GM06990 (cell line): Measurements from ENCODE around the gene FBRS.

Experiments used
- DNase-seq: peaks from one replicate; pipeline ENCODE4 v3.0.0-alpha.2; 2011; ENCODE audit not compliant: insufficient read length; ENCODE audit errors: extremely low read depth
- H3K27me3 ChIP-seq: replicated peaks from 2 replicates; pipeline ENCODE4 v1.6.0; 2011; ENCODE audit warnings: low read length; ENCODE audit not compliant: control insufficient read depth, insufficient read depth
- H3K36me3 ChIP-seq: 2 replicates; pipeline ENCODE4 v1.5.1; 2011; ENCODE audit warnings: low read length; ENCODE audit not compliant: control insufficient read depth, insufficient read depth
- H3K4me3 ChIP-seq: replicated peaks from 2 replicates; pipeline ENCODE4 v1.5.1; 2011; ENCODE audit warnings: low read depth, mild to moderate bottlenecking, control low read depth, low read length
- TF ChIP-seq, protein P1 (sequence below): IDR thresholded peaks from 2 replicates; pipeline ENCODE4 v1.5.1; 2011; ENCODE audit warnings: low read length, control low read depth, mild to moderate bottlenecking, inconsistent platforms; ENCODE audit not compliant: insufficient read depth, poor library complexity, severe bottlenecking

The FBRS gene

DNA sequence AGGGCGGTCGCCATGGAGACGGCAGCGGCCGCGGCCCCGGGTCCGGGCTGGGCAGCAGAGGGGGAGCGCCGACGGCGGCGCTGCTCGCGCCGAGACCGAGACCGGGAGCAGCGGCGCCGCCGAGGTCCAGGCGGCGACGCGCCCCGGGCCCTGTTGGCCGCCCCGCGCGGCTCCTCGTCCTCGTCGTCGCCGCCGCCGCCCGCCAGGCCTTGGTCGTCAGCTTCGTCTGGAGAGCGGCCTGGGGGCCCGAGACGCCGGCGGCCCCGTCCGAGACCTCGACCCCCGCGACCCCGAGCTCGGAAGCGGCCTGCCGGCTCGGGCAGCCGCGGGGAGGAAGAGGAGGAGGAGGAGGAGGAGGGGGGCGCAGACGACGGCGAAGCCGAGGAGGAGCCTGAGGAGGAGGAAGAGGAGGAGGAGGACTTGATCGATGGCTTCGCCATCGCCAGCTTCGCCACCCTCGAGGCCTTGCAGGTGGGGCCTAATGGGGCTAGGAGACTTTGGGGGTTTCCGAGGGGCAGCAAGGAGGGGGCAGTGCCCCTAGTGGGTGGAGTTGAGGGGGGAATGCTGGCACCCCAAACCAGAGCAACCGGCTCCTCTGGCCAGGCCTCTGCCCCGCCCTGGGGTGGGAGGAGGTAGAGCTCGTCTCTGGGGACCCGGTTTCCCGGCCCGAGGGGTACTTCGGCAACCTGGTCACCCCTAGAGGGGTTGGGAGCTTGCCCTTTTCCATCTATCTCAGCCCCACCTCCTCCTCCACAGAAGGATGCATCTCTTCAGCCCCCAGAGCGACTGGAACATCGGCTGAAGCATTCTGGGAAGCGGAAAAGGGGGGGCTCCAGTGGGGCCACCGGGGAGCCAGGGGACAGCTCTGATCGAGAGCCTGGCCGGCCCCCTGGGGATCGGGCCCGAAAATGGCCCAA lies 1.5 kb downstream of the FBRS start:
- TF ChIP-seq, protein P1, sequence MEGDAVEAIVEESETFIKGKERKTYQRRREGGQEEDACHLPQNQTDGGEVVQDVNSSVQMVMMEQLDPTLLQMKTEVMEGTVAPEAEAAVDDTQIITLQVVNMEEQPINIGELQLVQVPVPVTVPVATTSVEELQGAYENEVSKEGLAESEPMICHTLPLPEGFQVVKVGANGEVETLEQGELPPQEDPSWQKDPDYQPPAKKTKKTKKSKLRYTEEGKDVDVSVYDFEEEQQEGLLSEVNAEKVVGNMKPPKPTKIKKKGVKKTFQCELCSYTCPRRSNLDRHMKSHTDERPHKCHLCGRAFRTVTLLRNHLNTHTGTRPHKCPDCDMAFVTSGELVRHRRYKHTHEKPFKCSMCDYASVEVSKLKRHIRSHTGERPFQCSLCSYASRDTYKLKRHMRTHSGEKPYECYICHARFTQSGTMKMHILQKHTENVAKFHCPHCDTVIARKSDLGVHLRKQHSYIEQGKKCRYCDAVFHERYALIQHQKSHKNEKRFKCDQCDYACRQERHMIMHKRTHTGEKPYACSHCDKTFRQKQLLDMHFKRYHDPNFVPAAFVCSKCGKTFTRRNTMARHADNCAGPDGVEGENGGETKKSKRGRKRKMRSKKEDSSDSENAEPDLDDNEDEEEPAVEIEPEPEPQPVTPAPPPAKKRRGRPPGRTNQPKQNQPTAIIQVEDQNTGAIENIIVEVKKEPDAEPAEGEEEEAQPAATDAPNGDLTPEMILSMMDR: no peak
- Histone ChIP-seq H3K36me3 (peaks cover 30% of the 10 kb centered on the region), H3K27me3 (no peaks in the 10 kb centered on the region), H3K4me3 (peak overlapping the region; percentile 77)
- DNase-seq: peak; percentile 65

- Histone ChIP-seq H3K4me3 (peak overlapping the region; percentile 77), H3K36me3 (peaks cover 31% of the 10 kb centered on the region), H3K27me3 (no peaks in the 10 kb centered on the region)
- TF ChIP-seq, protein P1: no peak
- DNase-seq: no peak
Measured at GRCh38 chr16:30660424-30661261, 2.4 kb downstream of the FBRS start.

DNA sequence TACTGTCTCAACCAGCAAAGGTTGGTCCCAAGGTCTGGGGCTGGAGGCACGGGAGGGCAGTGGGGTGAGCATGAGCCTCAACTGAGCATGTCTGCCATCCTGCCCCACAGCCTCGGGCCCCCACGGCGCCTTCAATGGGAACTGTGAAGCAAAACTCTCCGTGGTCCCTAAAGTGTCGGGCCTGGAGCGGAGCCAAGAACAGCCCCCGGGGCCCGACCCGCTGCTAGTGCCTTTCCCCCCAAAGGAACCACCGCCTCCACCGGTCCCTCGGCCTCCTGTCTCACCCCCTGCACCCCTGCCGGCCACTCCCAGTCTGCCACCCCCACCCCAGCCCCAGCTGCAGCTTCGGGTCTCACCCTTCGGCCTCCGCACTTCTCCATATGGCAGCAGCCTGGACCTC lies 4.2 kb downstream of the FBRS start:
- Histone ChIP-seq H3K27me3 (no peaks in the 10 kb centered on the region), H3K36me3 (peaks cover 45% of the 10 kb centered on the region), H3K4me3 (no peak overlapping the region)
- DNase-seq: no peak
- TF ChIP-seq, protein P1: no peak

DNA sequence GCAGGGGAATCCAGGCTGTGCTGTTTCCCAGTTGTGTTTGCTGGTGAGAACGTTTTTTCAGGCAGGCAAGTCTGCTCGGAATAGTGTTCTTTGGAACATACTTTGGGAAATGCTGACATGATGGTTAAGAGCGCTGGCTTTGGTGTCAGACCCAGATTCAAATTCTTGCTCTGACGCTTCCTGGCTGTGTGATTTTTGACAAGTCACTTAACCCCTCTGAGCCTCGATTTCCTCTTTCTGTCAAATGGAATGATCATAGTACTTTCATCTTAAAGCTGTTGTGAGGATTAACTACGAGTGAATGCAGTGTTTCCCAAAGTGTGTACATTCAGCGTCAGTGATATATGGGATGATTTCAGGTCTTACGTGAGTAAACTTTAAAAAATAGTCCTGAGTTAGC lies 4.8 kb downstream of the FBRS start:
- TF ChIP-seq, protein P1: no peak
- DNase-seq: no peak
- Histone ChIP-seq H3K27me3 (no peaks in the 10 kb centered on the region), H3K4me3 (no peak overlapping the region), H3K36me3 (peaks cover 51% of the 10 kb centered on the region)

- H3K36me3 ChIP-seq: peaks cover 56% of the 10 kb centered on the region
- H3K4me3 ChIP-seq: no peak overlapping the region
- H3K27me3 ChIP-seq: no peaks in the 10 kb centered on the region
- TF ChIP-seq, protein P1: no peak
- no peak for DNase-seq
Measured at GRCh38 chr16:30663820-30664219, 5.6 kb downstream of the FBRS start.
